Ramos (cell line): ENCODE data around the gene IGHMBP2.
"Not testable (repeated sequence)": the region's sequence is repeated elsewhere in the genome, so short reads cannot be mapped to it uniquely, and the experiment has no call there.

Experiments
- in situ Hi-C: fragments of 300-500 bp; cut with MboI; formaldehyde crosslinking; loops from one replicate; pipeline ENCODE4 v1.14.3; 2022; ENCODE audit warnings: low sequenced_read_pairs; ENCODE audit not compliant: unreplicated experiment

IGHMBP2 gene

GRCh38 chr11:68903288-68904247, at the start of gene IGHMBP2, which contains the start of gene MRPL21:
Gene IGHMBP2, plus strand, starts transcription at chr11:68903891. Its CDS starts 62 bp downstream, at chr11:68903953.
Gene MRPL21, minus strand, starts transcription at chr11:68903832. Its CDS starts 22 bp downstream, at chr11:68903810.
- in situ Hi-C loops, result no loop called here

- in situ Hi-C loops, result no loop called here
These were observed 49.3 kb upstream of the IGHMBP2 start for GRCh38 chr11:68854273-68854958.

GRCh38 chr11:68855205-68855981, 48.3 kb upstream of the IGHMBP2 start:
- in situ Hi-C loops, result no loop called here

- in situ Hi-C loops, result not testable (repeated sequence)
These were observed 47.2 kb upstream of the IGHMBP2 start for GRCh38 chr11:68856425-68857030.

GRCh38 chr11:68857037-68857586, 46.6 kb upstream of the IGHMBP2 start:
- in situ Hi-C loops, result no loop called here

DNA sequence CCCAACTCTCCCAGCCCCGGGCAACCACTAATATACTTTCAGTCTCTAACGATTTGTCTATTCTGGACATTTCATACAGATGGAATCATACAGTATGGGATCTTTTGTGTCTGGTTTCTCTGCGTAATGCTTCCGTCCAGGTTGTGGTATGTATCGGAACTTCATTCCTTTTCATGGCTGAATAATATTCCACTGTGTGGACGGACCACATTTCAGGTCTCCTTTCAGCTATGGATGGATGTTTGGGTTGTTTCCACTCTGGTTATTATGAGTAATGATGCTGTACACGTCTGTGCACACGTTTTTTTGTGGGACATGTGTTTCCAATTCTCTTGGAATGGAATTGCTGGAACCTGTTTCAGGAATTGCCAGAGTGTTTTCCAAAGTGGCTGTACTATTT, 44.6 kb upstream of the IGHMBP2 start:
- in situ Hi-C loops, result no loop called here

DNA sequence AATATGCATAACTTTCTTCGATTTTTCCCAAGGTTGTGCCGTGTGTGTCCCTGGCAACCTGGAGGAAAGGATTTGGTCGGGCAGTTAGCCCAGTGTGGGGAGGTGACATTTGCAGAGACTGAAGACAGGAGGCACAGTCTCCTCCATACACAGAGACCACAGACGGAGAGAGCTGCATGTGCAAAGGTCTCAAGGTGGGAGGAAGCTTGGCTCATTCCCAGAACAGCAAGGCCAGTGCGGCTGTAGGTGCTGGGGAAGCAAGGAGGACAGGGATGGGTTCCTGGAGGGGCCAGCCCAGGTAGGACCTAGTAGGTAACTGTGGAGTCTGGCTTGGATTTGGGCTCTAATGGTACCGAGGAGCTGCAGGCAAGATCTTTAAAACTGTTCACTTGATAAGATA, 41.3 kb upstream of the IGHMBP2 start:
- in situ Hi-C loops, result no loop called here

GRCh38 chr11:68863553-68864265, 40.0 kb upstream of the IGHMBP2 start:
- in situ Hi-C loops, result no loop called here

- in situ Hi-C loops, result no loop called here
These were observed 38.5 kb upstream of the IGHMBP2 start for GRCh38 chr11:68865241-68865640.

GRCh38 chr11:68867066-68867465, 36.6 kb upstream of the IGHMBP2 start:
- in situ Hi-C loops, result no loop called here

DNA sequence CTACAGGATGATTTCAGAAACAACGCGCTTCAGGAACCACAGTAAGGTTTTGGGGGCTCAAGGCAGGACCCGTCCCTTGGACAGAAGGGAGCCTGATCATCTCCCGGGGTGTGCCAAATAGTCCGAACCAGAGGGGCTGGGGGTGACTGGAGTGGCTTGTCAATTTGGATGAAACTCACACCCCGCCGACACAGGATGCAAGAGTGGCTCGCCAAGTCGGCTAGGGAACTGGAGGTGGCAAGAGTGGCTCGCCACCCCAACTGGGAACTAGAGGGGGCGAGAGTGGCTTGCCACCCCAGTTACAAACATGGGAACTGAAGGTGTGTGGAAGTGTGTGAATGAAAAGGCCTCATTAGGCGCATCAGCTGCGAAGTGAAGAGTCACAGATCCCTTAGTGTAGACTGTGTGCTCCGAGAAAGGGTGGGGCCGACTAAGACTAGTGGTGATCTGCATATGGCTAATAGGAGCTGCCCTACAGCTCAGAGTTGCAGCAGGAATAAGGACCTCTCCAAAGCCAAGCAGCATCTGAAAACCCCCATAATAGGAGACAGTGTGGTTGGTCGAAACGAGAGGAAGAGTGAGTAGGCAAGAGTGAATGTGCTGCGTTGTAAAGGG, 35.4 kb upstream of the IGHMBP2 start:
- in situ Hi-C loops, result no loop called here

DNA sequence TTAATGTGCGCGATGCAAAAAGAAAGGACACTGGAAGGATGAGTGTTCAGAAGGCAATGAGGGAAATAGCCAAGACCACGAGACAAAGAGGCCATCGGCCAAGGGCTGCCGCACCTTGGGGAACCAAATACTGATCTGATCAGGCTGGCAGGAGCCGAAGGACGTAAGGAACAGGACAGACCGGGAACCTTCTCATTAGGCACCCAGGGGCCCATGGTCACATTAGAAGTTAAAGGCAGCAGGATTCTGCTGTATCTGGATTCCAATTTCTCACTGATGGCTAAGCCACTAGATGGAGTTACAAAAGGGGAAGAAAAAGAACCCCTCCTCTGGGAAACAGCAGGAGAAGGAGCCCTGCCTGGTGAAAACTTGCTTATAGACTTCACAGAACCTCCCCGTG, 33.2 kb upstream of the IGHMBP2 start:
- in situ Hi-C loops, result no loop called here

GRCh38 chr11:68872216-68873003, 31.3 kb upstream of the IGHMBP2 start:
- in situ Hi-C loops, result no loop called here

GRCh38 chr11:68878022-68878421, 25.7 kb upstream of the IGHMBP2 start:
- in situ Hi-C loops, result no loop called here

- in situ Hi-C loops, result no loop called here
These were observed 22.8 kb upstream of the IGHMBP2 start for GRCh38 chr11:68880851-68881250.

- in situ Hi-C loops, result no loop called here
These were observed 22.4 kb upstream of the IGHMBP2 start for GRCh38 chr11:68881320-68881719.

DNA sequence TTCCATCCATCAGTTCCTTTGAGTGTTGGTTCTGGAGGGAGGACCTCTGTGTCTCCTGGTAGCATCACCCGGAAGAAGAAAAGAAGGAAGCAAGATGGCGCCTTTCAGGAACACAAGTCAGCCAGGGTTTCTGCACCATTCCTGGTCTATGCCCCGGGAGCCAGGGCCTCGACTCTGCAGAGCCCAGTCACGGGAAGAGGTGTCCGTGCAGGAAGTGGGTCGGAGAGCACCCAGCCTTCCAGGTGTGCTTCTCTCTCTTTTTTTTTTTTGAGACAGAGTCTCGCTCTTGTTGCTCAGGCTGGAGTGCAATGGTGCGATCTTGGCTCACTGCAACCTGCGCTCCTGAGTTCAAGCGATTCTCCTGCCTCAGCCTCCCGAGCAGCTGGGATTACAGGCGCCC, 21.3 kb upstream of the IGHMBP2 start:
- in situ Hi-C loops, result no loop called here

DNA sequence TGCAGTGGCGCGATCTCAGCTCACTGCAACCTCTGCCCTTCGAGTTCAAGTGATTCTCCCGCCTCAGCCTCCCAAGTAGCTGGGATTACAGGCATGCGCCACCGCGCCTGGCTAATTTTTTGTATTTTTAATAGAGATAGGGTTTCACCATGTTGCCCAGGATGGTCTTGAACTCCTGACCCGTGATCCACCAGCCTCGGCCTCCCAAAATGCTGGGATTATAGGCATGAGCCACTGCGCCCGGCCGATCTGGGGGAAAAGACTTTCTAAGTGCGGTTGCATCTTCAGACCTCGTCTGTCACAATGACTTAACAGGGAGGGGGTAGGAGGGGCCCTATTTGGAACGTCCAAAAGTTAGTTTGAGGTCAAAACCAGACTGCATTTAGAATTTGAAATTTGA, 18.9 kb upstream of the IGHMBP2 start:
- in situ Hi-C loops, result not testable (repeated sequence)
